Urothelium cell line (cell line): ENCODE data around the gene CD83.
A peak's percentile ranks its signal among the peaks of the same experiment; 100 is the strongest.
"Not testable (repeated sequence)": the region's sequence is repeated elsewhere in the genome, so short reads cannot be mapped to it uniquely, and the experiment has no call there.

Experiments used
- DNase-seq: peaks from one replicate; pipeline ENCODE4 v3.0.0; 2011; ENCODE audit warnings: low spot score, mixed read lengths
- FAIRE-seq: peaks from 2 replicates; lab custom pipeline; 2011; peaks lifted over from hg19 to GRCh38; lab: Jason Lieb, UNC

Gene CD83, protein sequence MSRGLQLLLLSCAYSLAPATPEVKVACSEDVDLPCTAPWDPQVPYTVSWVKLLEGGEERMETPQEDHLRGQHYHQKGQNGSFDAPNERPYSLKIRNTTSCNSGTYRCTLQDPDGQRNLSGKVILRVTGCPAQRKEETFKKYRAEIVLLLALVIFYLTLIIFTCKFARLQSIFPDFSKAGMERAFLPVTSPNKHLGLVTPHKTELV

GRCh38 chr6:14117158-14118090 is at the start of gene CD83:
TSS of gene CD83 (plus strand) at chr6:14117772. CDS start at chr6:14117812, 40 bp downstream.
- FAIRE-seq, result no peak

DNA sequence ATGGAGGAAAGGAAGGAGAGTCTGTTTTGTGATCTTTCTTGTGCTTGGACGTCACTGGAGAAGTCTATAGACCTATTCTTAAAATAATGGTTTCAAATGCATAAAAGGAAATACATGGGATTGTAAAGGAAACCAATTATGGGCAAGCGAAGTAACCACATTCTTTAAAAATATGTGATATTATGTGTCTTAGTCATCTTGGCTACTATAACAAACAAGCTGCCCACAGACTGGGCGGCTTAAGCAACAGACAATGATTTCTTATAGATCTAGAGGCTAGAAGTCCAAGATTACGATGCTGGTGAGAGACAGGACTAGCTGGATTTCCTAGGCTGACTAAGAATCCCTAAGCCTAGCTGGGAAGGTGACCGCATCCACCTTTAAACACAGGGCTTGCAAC is 49.4 kb upstream of the CD83 start:
- DNase-seq (no peak), FAIRE-seq (no peak)

More at GRCh38 chr6:14117158-14118090, at the start of gene CD83:
- peak; percentile 93 for DNase-seq

DNA sequence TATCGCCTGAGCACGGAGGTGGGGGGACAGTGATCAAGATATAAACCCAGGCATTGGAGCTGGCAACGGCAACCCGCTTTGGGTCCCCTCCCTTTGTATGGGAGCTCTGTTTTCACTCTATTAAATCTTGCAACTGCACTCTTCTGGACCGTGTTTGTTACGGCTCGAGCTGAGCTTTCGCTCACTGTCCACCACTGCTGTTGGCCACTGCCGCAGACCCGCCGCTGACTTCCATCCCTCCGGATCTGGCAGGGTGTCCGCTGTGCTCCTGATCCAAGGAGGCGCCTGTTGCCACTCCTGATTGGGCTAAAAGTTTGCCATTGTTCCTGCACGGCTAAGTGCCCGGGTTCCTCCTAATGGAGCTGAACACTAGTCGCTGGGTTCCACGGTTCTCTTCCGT is 48.9 kb upstream of the CD83 start:
- no peak for FAIRE-seq
- DNase-seq, result no peak

DNA sequence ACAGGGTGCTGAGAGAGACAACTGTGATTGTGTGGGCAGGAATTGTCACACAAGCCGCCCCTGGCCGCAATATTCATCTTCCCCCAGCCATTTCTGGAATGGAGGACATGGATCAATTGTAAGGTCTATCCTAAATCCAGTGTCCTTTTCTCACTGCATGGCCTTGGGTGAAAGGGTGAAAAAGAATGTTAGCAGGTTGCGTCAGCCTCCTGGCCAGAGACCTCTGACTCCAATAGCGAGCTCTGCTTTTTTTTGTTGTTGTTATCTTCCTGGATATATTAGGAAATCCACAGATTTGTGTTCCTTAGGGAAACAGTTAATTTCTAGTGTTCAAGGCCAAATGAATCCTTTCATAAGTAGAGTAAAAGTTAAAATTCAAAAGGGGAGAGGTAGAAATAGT is 47.1 kb upstream of the CD83 start:
- no peak for DNase-seq
- no peak for FAIRE-seq

DNA sequence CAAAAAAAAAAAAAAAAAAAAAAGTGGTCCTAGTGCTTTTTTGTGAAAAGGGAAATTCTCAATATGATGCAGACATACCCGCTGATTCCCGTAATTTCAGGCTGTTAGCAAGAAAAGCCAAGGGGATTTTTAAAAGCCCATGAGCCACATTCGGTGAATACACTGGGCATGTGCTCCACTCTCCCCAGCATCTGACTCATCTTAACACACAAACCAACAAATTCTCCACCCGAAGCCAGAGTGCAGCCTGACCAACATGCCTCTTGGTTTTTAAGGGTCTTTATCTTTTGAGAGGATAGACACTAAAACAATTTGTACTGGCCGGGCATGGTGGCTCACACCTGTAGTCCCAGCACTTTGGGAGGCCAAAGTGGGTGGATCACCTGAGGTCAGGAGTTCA is 45.5 kb upstream of the CD83 start:
- FAIRE-seq (no peak), DNase-seq (no peak)

GRCh38 chr6:14073561-14074354 is 43.8 kb upstream of the CD83 start:
- not testable (repeated sequence) for DNase-seq, FAIRE-seq

DNA sequence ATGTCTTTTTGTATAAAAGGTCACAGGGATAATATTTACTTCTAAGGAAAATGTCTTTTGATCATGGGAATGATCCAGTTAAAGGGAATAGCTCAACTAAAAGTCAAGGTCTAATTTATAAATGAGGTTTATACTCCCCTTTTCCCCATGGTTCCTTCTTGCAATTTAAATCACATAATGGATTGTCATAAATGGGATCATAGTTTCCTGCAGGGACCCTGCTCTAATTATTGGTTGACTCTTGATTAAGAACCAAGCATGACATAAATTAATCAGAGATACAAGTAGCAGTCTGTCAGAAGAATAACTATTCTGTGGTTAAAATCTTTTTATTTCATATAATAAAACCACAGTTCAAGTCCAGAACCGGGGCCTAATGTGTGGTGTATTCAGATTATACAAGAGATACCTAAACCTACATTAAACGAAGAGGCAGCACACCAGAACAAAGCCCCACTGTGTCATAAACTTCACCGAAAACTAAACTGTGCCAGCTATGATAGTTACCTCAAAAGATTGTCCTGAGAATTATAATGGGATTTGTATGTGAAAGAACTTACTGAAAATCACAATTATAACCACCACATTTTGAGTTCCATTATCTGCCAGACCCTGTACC is 43.0 kb upstream of the CD83 start:
- DNase-seq (no peak), FAIRE-seq (no peak)

DNA sequence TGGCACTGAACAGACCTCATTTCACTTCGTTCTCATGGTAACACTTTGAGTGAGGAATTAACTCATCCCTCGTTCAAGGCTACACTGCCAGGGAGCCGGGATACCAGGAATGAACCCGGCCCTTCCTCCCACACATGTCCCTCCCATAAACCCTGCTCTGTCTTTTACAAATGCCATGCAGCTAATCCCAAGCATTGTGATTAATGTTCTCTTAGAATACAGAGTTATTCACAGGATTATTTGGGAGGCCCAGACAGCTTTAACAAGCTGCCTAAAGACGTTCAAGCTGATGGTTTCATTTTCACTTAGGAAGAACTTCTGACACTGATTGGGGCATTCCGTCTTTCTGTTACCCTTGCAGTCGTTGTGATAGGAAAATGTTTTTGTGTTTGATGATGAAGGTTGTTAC is 42.5 kb upstream of the CD83 start:
- DNase-seq, result peak; percentile 28
- no peak for FAIRE-seq

DNA sequence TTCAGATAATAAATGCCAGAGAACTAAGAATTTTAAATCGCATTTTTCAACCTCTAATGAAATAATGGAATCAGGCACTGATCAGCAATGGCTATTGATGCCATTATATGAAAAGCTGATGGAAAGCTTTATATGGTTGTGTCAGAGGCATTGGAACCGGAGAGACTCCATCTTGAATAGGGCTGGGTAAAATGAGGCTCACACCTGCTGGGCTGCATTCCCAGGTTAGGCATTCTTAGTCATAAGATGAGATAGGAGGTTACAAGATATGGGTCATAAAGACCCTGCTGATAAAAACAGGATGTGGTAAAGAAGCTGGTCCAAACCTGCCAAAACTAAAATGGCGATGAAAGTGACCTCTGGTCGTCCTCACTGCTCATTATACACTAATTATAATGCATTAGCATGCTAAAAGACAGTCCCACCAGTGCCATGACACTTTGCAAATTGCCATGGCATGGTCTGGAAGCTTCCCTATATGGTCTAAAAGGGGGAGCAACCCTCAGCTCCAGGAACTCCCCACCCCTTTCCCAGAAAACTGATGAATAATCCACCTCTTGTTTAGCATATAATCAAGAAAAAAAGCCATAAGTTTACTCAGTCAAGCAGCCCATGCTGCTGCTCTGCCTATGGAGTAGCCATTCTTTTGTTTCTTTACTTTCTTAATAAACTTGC is 40.2 kb upstream of the CD83 start:
- FAIRE-seq (no peak), DNase-seq (no peak)

- no peak for DNase-seq
- no peak for FAIRE-seq
Observed at GRCh38 chr6:14079433-14079832, 38.1 kb upstream of the CD83 start.

GRCh38 chr6:14079971-14080370 is 37.6 kb upstream of the CD83 start:
- no peak for FAIRE-seq
- DNase-seq, result no peak

- FAIRE-seq (no peak), DNase-seq (no peak)
Observed at GRCh38 chr6:14081126-14081525, 36.4 kb upstream of the CD83 start.

DNA sequence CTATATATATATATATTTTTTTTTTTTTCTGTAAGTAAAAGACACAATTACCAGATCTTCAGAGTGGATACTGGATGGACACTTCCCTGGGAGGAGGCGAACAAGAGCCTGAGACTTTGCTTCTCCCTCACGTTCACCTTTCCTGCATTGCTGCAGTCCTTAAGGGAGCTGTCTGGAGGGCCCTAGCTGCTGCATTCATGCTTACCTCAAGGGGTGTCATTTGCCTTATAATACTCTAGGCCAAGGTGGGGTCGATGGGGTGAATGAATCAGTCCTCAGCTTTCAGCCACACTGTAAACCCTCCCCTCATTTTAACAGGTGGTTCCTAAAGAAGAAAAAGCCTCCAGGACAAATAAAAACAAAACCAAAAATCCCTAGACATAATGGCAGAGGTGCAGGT is 34.8 kb upstream of the CD83 start:
- DNase-seq (no peak), FAIRE-seq (no peak)

- FAIRE-seq, result no peak
- no peak for DNase-seq
Observed at GRCh38 chr6:14083262-14083661, 34.3 kb upstream of the CD83 start.

- DNase-seq (no peak), FAIRE-seq (no peak)
Observed at GRCh38 chr6:14083751-14084150, 33.8 kb upstream of the CD83 start.

GRCh38 chr6:14084388-14084787 is 33.2 kb upstream of the CD83 start:
- FAIRE-seq (no peak), DNase-seq (no peak)

DNA sequence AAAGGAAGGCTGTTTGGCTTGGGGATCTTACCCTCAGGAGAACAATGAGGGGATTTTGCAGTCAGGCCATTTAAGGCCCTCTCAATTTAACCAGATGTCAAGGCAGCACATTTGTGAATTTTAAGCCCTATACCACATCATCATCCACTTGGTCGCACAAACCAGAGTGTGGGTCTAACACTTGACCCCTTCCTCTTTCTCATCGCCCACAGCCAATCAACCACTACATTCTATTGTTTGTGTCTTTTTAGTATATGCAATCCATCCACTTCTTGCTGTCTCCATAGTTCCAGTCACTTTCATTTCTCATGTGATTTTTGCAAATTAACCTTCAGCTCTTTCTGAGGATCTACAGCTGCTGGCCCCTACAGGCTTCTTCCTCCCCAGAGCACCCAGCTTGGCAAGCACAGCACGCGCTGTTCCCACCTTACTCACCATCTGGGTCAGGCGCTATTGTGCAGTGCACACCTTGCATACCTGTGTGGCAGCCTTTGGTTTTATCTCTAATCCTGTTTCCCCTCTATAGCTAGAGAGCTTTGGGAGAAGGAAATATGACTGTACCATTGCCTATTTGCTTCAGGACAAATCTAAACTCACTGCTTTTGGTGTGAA is 32.3 kb upstream of the CD83 start:
- DNase-seq (no peak), FAIRE-seq (no peak)

DNA sequence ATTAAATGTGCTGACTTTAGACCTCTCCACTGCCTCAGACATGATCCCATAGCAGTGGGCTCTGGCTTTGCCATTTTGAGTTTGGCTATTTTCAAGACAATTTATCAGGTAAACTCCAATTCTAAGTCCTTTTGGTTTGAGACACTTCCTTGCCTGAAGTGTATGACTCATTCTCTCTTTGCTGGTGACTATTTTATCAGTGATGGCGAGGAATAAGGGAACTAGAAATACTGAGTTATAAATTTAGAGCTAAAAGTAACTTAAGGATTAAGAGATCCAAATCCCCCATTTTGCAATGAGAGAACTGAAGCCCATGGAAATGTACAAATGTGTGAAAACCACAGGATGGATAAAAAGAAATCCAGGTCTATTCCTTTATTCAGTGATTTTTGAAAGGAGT is 30.9 kb upstream of the CD83 start:
- FAIRE-seq (no peak), DNase-seq (no peak)

DNA sequence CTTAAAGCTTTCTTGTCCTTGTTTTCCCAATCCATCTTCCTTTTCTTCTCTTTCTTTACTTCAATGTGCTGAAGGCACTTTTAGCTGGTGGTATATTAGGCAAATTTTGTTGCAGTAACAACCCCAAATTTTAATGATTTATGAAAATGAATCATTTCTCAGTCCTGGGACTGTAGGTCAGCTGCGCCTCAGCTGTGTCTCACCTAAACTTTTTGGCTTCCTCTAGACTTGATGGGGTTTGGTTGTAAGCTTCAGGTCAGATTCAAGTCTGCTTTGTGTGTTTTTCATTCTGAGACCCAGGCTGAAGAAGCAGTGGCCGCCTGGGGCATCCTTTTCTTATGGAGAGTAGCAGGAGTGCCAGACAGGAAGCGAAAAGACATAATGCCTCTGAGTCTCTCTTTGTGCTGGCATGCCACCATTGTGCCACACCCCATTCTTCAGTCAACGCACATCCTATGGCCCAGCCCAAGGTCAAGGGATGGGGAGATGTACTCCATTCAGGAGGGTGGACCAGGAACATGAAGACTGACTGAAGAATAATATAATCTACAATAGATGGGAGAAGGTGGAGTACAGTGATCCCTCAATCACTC is 28.9 kb upstream of the CD83 start:
- DNase-seq, result no peak

GRCh38 chr6:14089224-14089623 is 28.3 kb upstream of the CD83 start:
- FAIRE-seq, result no peak

More for the DNA sequence above, 28.9 kb upstream of the CD83 start:
- no peak for FAIRE-seq

More at GRCh38 chr6:14089224-14089623, 28.3 kb upstream of the CD83 start:
- no peak for DNase-seq
